ENCODE data around the gene FXYD2. TPM values are rescaled to one million over a fixed set of nuclear protein-coding genes. Genes with fewer than 3 reads are reported as not detected.

The FXYD2 gene
- polyA plus RNA-seq, 1 experiment, result not detected

DNA sequence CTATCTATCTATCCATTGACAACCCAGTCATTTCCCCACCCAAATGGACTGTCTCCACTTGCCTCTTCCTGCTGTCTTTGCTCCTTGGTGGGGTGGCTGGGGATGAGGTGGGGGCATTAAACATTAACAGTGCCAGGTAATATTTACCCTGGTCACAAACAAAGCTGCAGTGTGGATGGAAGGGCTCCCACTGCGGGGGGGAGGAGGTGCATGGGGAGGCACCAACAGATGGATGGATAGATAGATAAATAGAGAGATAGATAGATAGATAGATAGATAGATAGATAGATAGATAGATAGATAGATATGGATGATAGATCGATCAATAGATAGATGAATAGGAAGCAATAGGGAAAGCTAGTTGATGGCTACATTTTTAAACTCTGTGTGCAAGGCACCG, 2.3 kb upstream of the FXYD2 start:
- ChIA-PET CTCF (interaction anchor here (1.1 to 3.5 kb wide), 5 partner anchors 9 to 120 kb away, joined by 3 to 38 read pairs (median 7); no protein-coding TSS in a partner anchor), POLR2A (no interaction called here)
- H3K27me3 ChIP-seq (ENCODE audit: control insufficient read depth, insufficient read depth, low read length), result peaks cover 5% of the 10 kb centered on the region
- no peaks in the 10 kb centered on the region; the same call in 1 of the 2 replicates for H3K9me3 ChIP-seq (ENCODE audit: control insufficient read depth, insufficient read depth, low read length)
- H3K4me3 ChIP-seq (ENCODE audit: low read depth, low read length), result no peak overlapping the region
- H3K27ac ChIP-seq (ENCODE audit: low read depth, low read length), result no peak overlapping the region
- TF ChIP-seq, protein P1, sequence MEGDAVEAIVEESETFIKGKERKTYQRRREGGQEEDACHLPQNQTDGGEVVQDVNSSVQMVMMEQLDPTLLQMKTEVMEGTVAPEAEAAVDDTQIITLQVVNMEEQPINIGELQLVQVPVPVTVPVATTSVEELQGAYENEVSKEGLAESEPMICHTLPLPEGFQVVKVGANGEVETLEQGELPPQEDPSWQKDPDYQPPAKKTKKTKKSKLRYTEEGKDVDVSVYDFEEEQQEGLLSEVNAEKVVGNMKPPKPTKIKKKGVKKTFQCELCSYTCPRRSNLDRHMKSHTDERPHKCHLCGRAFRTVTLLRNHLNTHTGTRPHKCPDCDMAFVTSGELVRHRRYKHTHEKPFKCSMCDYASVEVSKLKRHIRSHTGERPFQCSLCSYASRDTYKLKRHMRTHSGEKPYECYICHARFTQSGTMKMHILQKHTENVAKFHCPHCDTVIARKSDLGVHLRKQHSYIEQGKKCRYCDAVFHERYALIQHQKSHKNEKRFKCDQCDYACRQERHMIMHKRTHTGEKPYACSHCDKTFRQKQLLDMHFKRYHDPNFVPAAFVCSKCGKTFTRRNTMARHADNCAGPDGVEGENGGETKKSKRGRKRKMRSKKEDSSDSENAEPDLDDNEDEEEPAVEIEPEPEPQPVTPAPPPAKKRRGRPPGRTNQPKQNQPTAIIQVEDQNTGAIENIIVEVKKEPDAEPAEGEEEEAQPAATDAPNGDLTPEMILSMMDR (IDR thresholded peaks at IDR 0.05; ENCODE audit: low read depth, low read length), result no peak
- DNase-seq (ENCODE audit: low read depth, low spot score), result no peak

DNA sequence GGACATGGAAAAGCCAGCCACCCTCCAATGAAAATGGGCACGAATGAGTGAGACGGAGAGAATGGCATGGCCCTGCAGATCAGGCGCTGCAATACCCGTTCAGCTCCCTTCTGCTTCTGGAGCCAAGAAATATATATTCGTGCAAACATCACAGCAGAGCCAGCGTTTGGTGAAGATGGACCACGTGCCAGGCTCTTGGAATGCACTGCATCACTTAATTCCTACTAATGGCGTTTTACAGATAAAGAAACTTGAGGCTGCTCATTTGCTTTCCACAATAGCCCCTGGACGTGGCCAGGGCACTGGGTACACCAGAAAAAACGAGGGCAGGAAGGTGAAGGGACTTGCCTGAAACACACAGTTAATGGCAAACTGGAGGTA, 1.6 kb upstream of the FXYD2 start:
- no peak overlapping the region for H3K4me3 ChIP-seq (ENCODE audit: low read depth, low read length)
- DNase-seq (ENCODE audit: low read depth, low spot score), result no peak
- CTCF ChIA-PET, result interaction anchor here (0.7 to 4.5 kb wide), 7 partner anchors 9 to 121 kb away, joined by 3 to 38 read pairs (median 6); no protein-coding TSS in a partner anchor
- H3K9me3 ChIP-seq (ENCODE audit: control insufficient read depth, insufficient read depth, low read length), result no peaks in the 10 kb centered on the region; the same call in 1 of the 2 replicates
- peaks cover 5% of the 10 kb centered on the region for H3K27me3 ChIP-seq (ENCODE audit: control insufficient read depth, insufficient read depth, low read length)
- POLR2A ChIA-PET, result no interaction called here
- TF ChIP-seq, protein P1 (IDR thresholded peaks at IDR 0.05; ENCODE audit: low read depth, low read length), result no peak
- H3K27ac ChIP-seq (ENCODE audit: low read depth, low read length), result no peak overlapping the region

DNA sequence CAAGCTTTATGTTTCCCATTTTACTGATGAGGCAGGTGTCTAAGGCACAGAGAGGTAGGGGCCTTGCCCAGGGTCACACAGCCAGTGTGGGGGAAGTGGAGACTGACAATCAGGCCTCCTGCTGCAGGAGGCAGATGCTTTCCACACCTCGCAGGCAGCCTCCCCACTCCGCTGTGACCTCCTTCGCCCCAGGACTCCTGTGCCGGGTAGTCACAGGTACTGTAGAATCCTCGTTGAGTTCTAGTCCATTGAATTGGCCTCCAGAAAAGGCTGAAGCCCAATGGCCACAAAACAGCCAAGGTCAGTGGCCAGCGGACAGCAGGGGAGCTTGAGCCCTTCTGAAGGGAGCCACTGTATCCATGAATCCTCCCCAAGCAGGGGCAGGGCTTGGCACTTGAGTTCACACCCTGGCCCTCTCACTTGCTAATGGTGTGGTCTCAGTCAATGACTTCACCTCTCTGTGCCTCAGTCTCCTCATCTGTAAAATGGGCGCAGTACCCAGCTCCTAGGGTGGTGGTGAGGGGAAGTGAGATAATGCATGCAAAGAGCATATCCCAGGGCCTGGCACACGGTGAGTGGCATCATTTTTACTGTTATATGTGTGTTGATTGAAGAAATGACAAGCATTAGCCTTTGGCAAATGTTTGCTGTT, 1.1 kb upstream of the FXYD2 start:
- H3K27ac ChIP-seq (ENCODE audit: low read depth, low read length), result no peak overlapping the region
- TF ChIP-seq, protein P1 (IDR thresholded peaks at IDR 0.05; ENCODE audit: low read depth, low read length), result no peak
- CTCF ChIA-PET, result interaction anchor here (0.7 to 4.5 kb wide), 5 partner anchors 8 to 121 kb away, joined by 3 to 38 read pairs (median 4); no protein-coding TSS in a partner anchor
- H3K27me3 ChIP-seq (ENCODE audit: control insufficient read depth, insufficient read depth, low read length), result peaks cover 5% of the 10 kb centered on the region
- H3K9me3 ChIP-seq (ENCODE audit: control insufficient read depth, insufficient read depth, low read length), result no peaks in the 10 kb centered on the region; the same call in 1 of the 2 replicates
- POLR2A ChIA-PET, result no interaction called here
- no peak for DNase-seq (ENCODE audit: low read depth, low spot score)
- no peak overlapping the region for H3K4me3 ChIP-seq (ENCODE audit: low read depth, low read length)

DNA sequence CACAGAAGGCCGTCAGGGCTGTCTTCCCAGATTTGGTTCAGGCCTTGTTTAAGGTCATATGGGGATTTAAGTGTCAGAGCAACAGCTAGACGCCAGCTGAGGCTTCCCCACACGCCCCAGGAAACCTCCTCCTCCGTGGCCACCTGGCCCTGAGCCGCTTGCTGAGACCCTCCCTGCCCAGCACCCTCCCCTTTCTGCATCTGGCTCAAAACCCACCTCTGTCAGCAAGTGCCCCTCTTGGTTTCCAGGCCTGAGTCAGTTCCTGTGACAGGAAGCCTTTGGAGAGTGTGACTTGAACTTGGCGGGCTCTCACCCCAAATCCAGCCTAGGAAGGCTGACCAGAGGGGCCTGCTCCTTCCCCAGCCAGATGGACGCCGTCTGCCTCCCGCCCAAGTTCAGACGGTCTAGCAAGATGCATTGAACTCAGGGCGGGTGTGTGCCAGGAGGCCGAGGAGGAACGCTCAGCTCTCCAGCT, 561 bp downstream of the FXYD2 start:
- Histone ChIP-seq H3K27ac (ENCODE audit: low read depth, low read length) (no peak overlapping the region), H3K4me3 (ENCODE audit: low read depth, low read length) (no peak overlapping the region), H3K9me3 (ENCODE audit: control insufficient read depth, insufficient read depth, low read length) (no peaks in the 10 kb centered on the region; the same call in 1 of the 2 replicates), H3K27me3 (ENCODE audit: control insufficient read depth, insufficient read depth, low read length) (peaks cover 5% of the 10 kb centered on the region)
- TF ChIP-seq, protein P1 (IDR thresholded peaks at IDR 0.05; ENCODE audit: low read depth, low read length), result no peak
- ChIA-PET POLR2A (no interaction called here), CTCF (interaction anchor here (0.6 to 4.5 kb wide), 2 partner anchors 16 to 123 kb away, joined by 3 to 38 read pairs; no protein-coding TSS in a partner anchor)
- no peak for DNase-seq (ENCODE audit: low read depth, low spot score)

DNA sequence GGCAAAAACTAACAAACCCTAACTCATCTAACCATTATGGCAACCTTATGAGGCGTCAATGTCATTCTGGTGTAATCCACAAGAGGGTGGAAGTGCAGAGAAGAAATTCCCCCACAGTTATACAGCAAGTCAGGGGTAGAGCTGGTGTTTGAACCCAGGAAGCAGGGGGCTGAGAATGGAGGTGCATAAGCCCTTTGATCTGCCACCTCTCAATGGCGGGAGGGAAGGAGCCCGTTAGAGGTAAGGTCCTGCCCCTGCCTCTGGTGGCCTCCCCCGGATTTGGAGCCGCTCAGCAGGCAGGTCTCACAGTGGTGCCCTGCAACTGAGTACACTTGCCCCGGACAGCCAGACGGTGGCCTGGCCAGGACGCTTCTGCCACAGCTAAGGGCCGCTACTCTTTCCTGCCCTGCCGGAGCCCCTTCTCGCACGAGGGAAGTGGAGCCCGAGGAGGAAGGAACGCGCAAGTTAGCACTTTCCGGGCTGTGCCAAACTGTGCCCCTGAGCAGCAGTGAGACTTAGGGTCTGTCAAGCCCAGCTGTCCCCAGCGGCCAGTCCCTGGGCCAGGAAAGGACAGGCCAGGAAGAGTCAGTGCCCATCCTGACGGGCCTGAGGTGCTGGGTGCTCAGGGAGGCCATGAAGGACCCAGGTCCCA, 1.1 kb downstream of the FXYD2 start:
- no peak for DNase-seq (ENCODE audit: low read depth, low spot score)
- Histone ChIP-seq H3K4me3 (ENCODE audit: low read depth, low read length) (no peak overlapping the region), H3K27ac (ENCODE audit: low read depth, low read length) (no peak overlapping the region), H3K9me3 (ENCODE audit: control insufficient read depth, insufficient read depth, low read length) (no peaks in the 10 kb centered on the region; the same call in 1 of the 2 replicates), H3K27me3 (ENCODE audit: control insufficient read depth, insufficient read depth, low read length) (peaks cover 5% of the 10 kb centered on the region)
- ChIA-PET POLR2A (no interaction called here), CTCF (interaction anchor here (1.0 to 9.3 kb wide), 3 partner anchors 17 to 124 kb away, joined by 3 to 238 read pairs (median 38); no protein-coding TSS in a partner anchor)
- TF ChIP-seq, protein P1 (IDR thresholded peaks at IDR 0.05; ENCODE audit: low read depth, low read length), result 0 out of 2 replicates have a peak, but pooled peaks have one; percentile 6

Measured in AG04450 (cell line).